SK-N-SH treated with all-trans-retinoic acid at 6 μM for 48 hours (cell line): ENCODE results near the gene ARL6IP6.
"Not testable (repeated sequence)": the region's sequence is repeated elsewhere in the genome, so short reads cannot be mapped to it uniquely, and the experiment has no call there.

Source experiments
- CREB5 ChIP-seq: fragments of 250-450 bp; sonication (Bioruptor Pico); IDR thresholded peaks from 2 replicates; pipeline ENCODE4 v1.5.1; 2020; ENCODE audit warnings: low read depth, mild to moderate bottlenecking, moderate library complexity
- PATZ1 ChIP-seq: fragments of 250-450 bp; sonication (Bioruptor Pico); IDR thresholded peaks from 2 replicates; pipeline ENCODE4 v1.8.0; 2020; ENCODE audit warnings: mild to moderate bottlenecking, moderate library complexity, borderline replicate concordance
- TSHZ2 ChIP-seq: fragments of 250-450 bp; sonication (Bioruptor Pico); IDR thresholded peaks from 2 replicates; pipeline ENCODE4 v1.5.0; 2020; ENCODE audit warnings: mild to moderate bottlenecking, moderate library complexity

- not testable (repeated sequence) for TF ChIP-seq PATZ1, TSHZ2, CREB5 (CRISPR knock-in tag)
Observed at GRCh38 chr2:152739705-152740104, 21.3 kb downstream of the ARL6IP6 start.
